DMS153 treated with DMSO at 0.1 percent for 48 hours (cell line): ENCODE results near the gene TCAIM.
"Not testable (repeated sequence)": the region's sequence is repeated elsewhere in the genome, so short reads cannot be mapped to it uniquely, and the experiment has no call there.

Experiments used
- DNase-seq: peaks from one replicate; lab custom pipeline; 2025; ENCODE audit not compliant: unreplicated experiment; lab: John Stamatoyannopoulos, UW

The TCAIM gene

GRCh38 chr3:44412365-44412764 lies 73.8 kb downstream of the TCAIM start:
- no peak for DNase-seq

DNA sequence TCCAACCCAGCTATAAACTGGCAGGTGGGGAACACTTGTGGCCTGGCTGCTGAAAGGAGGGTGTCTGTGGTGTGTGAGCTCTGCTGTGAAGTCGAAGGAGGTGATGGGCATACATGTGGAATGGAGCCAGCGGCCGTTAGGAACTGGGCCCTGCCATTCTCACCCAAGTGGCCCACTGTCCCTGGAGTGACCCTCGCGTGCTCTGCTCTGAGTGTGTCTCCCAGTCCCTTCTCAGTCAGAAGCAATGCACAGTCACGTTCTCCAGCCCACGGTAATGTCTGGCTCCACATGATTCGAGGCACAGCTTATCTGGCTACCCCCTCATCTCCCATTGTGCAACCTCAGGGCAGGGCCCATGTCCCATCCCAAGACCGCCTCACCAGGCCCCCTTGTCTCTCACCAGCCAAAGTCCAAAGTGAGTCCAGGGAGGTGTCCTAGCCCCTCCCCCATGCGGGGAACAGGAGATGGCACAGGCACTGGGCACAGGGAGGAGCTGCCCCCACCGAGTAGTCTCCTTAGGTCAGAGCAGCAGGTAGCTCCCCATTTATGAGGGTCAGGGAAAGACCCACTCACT lies 76.0 kb downstream of the TCAIM start:
- DNase-seq = no peak

GRCh38 chr3:44415421-44415820 lies 76.9 kb downstream of the TCAIM start:
- DNase-seq = no peak

DNA sequence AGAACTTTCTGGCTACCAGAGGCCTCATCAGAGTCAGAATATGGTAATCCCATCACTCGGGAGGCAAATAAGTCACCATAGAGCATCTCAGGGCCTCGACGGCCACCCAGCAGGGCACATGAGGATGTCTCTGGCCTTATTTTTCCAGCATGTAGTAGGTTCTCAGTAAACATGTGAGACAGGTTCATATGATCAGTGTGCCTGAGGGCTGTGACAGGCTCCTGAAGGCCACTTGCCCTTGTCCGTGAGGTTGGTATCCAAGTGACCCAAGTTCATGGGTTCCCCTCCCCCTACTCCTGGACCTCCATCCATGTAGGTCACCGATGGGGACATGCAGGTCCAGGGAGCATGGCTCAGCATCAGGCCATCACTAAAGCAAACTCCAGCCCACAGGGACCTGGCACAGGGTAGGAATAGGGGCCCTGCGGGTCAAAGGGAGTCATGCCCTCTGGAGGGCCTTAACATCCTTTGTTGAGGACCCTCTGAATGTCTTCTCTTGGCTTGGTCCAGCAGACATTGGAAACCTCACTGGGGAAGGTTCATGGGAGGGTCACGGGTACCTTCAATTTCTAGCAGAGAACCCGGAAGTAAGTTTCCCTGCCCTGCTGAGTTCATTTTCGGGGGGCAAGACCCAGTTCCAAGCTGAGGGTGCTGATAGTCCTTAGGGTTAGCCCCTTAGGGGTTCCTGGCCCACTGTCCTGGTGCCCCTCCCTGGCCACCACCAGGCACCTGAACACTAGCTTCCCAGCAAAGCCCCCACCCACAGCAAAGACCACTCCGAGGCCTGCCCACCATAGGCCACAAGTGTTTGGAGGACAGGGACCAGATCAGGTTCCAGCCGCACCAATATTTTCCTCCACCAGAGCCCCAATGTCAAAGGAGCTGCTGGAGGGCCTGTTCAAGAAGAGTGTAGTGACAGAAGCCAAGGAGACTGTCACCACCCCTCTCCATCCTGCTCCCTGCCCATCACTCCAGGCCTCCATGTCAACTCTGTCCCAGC lies 77.8 kb downstream of the TCAIM start:
- DNase-seq = no peak

GRCh38 chr3:44418118-44418517 lies 79.6 kb downstream of the TCAIM start:
- DNase-seq = not testable (repeated sequence)

DNA sequence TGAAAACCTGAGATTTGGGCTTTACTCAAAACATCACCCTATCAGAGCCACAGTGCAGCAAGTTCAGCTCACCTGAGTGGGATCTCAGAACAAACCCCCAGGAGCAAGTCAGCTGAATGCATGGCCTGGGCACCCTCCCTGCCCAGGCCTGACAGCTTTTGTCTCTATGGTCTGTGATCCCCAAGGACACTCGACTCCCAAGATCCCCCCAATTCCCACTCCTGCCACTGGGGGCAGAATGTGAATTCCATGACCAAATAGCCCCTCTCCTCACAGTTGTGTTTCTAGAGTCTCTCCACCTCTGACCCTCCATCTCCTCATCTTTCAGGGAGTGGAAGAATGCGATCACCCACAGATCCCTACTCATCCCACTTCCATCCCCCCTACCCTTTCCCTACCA lies 80.0 kb downstream of the TCAIM start:
- DNase-seq = no peak

GRCh38 chr3:44419116-44419922 lies 80.8 kb downstream of the TCAIM start:
- DNase-seq = no peak

DNA sequence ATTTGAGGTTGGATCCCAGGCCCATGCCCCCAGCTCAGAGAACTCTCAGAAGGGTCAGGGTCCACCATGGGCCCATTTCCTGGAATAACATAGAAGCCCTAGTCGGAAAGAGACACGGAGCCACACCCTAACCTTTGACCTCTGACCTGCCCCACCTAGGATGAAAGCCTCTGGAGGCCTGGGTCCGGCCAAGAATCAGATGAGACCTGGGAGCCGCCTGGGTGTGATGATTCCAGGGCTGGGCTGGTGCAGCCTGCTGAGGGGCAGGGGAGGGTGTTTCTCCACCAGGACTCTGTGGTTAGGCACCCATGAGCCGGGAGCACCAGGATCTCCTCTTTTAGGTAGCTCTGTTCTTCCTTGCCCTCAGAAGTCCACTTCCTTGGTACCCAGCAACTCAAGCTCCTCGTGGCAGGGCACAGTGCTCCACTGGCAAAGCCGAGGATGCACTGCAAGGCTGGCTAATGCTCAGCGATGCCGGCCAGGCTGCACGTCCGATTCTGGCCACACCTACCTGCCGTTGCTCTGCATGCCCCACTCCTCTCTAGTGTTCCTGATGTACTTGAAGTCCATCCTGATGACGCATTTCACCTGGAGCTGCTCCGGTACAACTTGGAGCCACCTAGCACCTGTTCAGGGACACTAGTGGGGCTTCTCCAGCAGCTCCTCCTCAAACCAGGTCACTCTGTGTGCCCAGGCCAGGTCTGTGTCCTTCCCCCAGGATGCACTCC lies 81.5 kb downstream of the TCAIM start:
- no peak for DNase-seq

GRCh38 chr3:44420676-44421075 lies 82.1 kb downstream of the TCAIM start:
- no peak for DNase-seq

DNA sequence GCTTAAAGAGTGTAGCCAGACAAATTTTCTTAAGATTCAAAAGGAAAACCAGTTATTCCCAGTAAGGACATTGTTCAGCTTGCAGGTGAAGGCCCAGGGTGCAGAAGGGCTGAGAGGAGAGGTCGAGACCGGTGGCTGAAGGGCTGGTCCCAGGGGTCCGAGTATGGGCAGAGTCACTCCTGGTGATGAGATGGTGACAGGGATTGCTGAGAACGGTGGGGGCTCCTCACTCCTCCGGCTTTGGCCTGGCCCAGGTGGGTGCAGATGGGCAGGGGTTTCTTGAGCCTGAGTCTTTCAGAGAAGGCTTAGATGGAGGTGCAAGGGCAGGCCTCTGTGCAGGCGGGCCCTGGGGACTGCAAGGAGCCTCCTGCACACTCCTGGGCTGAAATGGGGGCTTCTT lies 82.7 kb downstream of the TCAIM start:
- DNase-seq = no peak

DNA sequence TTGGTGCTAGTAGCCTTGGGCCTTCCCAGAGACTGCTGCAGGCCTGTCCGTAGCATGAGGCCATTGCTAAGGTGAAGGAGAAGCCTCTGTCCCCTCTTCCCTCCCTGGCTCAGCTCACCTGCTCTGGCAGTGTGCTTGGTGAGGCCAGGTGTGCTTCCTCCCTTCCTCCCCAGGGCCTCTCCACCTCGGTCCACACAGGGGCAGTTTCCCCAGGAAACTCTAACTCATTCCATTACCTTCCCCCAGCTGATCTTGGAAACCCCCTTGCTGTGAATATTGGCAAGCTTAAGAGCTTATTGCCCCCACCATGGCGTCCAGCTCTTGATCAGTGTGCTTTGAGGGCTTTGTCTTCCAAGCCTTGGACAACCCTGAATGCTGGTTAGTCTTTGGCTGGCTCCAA lies 86.2 kb downstream of the TCAIM start:
- no peak for DNase-seq

GRCh38 chr3:44427683-44428082 lies 89.1 kb downstream of the TCAIM start:
- no peak for DNase-seq

DNA sequence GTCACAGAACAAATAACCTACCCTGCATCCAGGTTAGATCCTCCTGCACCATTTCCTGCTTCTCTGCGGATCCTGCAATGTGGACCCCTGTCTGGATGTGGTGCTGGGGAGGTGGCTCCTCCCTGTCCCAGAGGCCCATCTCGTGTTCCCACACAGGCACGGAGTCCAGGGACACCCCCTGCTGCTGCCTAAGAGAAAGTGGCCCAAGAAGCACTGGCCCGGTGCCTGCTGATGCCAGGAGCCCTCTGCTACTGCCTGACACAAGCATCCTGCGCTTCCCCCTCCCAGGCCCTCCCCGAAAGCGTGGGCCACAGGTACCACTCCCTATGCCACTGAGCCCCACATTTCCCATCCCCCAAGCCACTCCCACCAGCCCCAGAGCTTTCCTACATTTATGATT lies 90.3 kb downstream of the TCAIM start:
- no peak for DNase-seq

- no peak for DNase-seq
These were observed 90.9 kb downstream of the TCAIM start for GRCh38 chr3:44429459-44429858.

DNA sequence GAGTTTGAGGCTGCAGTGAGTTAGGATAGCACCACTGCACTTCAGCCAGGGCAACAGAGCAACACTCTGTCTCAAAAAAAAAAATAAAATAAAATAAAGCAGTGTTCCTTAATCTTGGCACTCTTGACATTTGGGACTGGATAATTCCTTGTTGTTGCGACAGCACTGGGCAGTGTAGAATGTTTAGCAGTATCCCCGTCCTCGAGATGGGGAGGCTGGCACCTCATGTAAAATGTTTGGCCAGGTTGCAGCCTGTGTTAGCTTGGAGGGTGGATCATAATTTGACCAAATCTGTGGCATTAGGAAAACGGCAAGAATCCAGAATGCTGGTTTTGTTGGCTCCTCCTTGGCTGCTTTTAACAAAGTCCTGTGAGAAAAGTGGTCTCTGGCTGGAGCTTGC lies 91.9 kb downstream of the TCAIM start:
- DNase-seq = no peak

DNA sequence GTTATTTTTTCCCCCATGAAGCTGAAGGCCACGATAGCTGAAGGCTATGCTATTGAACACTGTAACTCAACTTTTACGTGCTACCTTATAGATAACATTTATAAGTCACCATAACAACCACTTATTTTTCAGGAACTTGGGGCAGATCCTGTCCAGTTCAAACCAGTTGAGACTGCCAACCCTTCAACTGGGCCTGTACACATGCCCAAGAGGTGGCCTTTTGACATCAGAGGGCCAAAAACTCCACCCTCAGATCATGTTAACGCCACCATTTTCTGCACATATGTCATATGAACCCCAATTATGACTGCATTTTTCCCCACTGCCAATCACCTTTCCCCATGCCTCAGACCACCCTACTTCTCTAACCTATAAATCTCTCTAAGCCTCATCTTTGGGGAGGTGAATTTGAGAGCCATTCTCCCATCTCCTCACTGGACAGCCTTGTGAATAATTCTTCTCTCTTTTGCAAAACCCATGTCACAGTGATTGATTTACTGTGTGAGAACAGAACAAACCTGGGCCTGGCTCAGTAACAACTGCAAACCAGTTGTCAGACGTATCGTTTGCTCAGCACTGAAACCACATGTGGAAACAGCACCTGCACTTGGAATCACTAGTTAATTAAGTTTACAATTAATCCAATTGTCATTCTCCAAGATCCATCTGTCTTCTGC lies 96.4 kb downstream of the TCAIM start:
- no peak for DNase-seq

DNA sequence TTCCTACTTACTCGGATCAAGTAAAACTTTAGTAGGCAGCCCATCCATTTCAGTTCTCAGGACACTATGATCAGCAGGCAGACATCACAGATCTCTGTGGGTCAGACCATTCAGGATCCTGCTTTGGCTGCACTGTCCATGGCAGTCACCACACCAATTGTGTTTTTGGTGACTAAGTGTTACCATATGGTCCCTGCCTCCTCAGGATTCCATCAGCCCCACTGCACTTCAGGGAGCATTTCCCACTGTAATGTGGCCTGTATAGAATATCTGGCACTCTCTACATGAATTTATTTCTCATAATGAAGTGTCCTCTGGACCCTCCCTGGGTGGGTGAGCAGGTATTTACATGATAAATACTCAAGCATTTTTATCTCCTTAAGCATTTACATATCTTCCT lies 97.6 kb downstream of the TCAIM start:
- DNase-seq = no peak

- no peak for DNase-seq
These were observed 99.2 kb downstream of the TCAIM start for GRCh38 chr3:44437800-44438199.

DNA sequence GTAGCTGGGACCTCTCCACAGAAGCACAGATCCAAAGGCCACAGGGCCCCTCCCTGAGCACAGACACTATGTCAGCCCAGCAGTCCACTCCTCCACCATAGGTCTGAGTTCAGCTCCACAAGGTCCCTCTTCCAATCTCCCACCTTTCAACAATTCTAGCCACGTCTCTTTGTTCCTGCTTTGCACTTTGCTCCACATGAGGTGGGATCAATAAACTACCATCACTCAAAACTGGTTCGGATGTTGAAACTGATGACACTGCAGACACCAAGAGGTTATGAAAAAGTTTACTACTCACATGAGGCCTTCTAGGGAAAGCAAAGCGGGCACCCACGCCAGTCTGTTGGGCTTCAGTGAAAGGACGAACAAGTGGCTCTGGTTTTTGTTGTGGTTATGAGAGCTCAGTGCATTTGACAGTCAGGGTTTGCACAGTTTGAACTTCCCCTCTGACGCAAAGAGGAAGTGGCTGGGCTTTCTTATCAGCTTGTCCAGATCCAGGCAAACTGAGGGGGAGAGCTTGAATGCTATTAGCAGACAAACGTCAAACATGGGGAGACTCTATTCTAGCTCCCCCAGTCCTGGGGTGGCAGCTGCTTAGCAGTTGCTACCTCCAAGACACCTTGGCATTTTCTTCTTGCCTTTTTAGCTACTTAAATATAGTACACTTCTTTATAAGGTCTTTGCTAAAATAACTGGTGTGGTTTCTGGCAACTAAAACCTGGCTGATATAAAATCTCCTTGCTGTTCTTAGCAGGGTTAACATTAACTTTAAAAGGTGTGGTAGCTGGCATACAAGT lies 101.1 kb downstream of the TCAIM start:
- no peak for DNase-seq
